HepG2 (cell line): ENCODE results near the gene RIOK2. TPM values are rescaled to one million over a fixed set of nuclear protein-coding genes. Genes with fewer than 3 reads are reported as not detected.

Source experiments
- ATAC-seq: fragments of 200-7000 bp; cut with Tn5 transposase; 3 replicates; pipeline ENCODE4 v1.9.1; 2020; ENCODE audit warnings: mild to moderate bottlenecking, moderate library complexity
- BruUV-seq: library from RNA; stranded (reverse); fragments of 400-500 nt; replicated peaks from 2 replicates; lab custom pipeline; 2021; lab: Mats Ljungman, UMichigan
- CTCF ChIA-PET: fragments of 300-600 bp; formaldehyde crosslinking; extraction: SDS; loops from one replicate; lab custom pipeline; 2021; ENCODE audit warnings: low total read pairs, inconsistent platforms, low intra/inter-chr PET ratio; lab: Yijun Ruan, JAX
- POLR2A ChIA-PET: fragments of 350-600 bp; sonication (Branson Sonifier 250); formaldehyde crosslinking; loops from one replicate; lab custom pipeline; 2020; ENCODE audit warnings: antibody characterized with exemption, inconsistent platforms; lab: Yijun Ruan, JAX
- DNase-seq: peaks from one replicate; pipeline ENCODE4 v3.0.0-alpha.2; 2015; ENCODE audit warnings: low spot score
- FAIRE-seq: peaks from 3 replicates; lab custom pipeline; 2011; peaks lifted over from hg19 to GRCh38; lab: Jason Lieb, UNC
- H2AFZ ChIP-seq: one replicate; pipeline ENCODE4 v1.6.1; 2011; ENCODE audit warnings: low read length, inconsistent platforms
- H3K27ac ChIP-seq: fragments of 300-600 bp; 3 replicates; pipeline ENCODE4 v1.8.0; 2011; ENCODE audit warnings: mixed run types, mild to moderate bottlenecking, mixed read lengths, low read length, inconsistent platforms; ENCODE audit not compliant: insufficient read depth; ENCODE audit errors: extremely low read length
- H3K27me3 ChIP-seq, 2 experiments: fragments of 200-600 bp in 1 of 2; 2 replicates in 1 of 2; 3 replicates in 1 of 2; pipeline versions ENCODE4 v1.6.0 to v1.8.0; 2011; ENCODE audit warnings: low read length in 2 of 2, mild to moderate bottlenecking in 2 of 2, moderate library complexity in 2 of 2, inconsistent platforms in 1 of 2; ENCODE audit not compliant: insufficient read depth in 2 of 2, control insufficient read depth in 1 of 2
- H3K36me3 ChIP-seq, 2 experiments: fragments of 200-600 bp in 1 of 2; replicated peaks in 1 of 2; 2 replicates in 1 of 2; 3 replicates in 1 of 2; pipeline versions ENCODE4 v1.5.1 to v1.8.0; 2011; ENCODE audit warnings: low read length in 2 of 2, inconsistent platforms in 1 of 2; ENCODE audit not compliant: insufficient read depth in 2 of 2, control insufficient read depth in 1 of 2
- H3K4me1 ChIP-seq: 2 replicates; pipeline ENCODE4 v1.5.1; 2012; ENCODE audit warnings: low read length, inconsistent platforms; ENCODE audit not compliant: insufficient read depth
- H3K4me2 ChIP-seq: 2 replicates; pipeline ENCODE4 v1.6.0; 2011; ENCODE audit warnings: low read depth, low read length, inconsistent platforms
- H3K4me3 ChIP-seq, 3 experiments: fragments of 200-600 bp in 1 of 3; sonication (generic), shearing (Covaris generic) in 1 of 3; replicated peaks in 1 of 3; 2 replicates each; pipeline ENCODE4 v1.5.1; 2011 to 2016; ENCODE audit warnings: low read length in 3 of 3, inconsistent platforms in 2 of 3, low read depth in 2 of 3, mild to moderate bottlenecking in 2 of 3, control low read depth in 1 of 3, mixed read lengths in 1 of 3; ENCODE audit not compliant: insufficient read depth in 1 of 3
- H3K79me2 ChIP-seq: one replicate; pipeline ENCODE4 v1.6.1; 2011; ENCODE audit warnings: low read length, inconsistent platforms; ENCODE audit not compliant: insufficient read depth
- H3K9ac ChIP-seq: 2 replicates; pipeline ENCODE4 v1.6.0; 2011; ENCODE audit warnings: mild to moderate bottlenecking, low read depth, low read length, inconsistent platforms; ENCODE audit not compliant: insufficient read depth
- H3K9me3 ChIP-seq: 2 replicates; pipeline ENCODE4 v1.5.1; 2012; ENCODE audit warnings: mild to moderate bottlenecking, low read length
- H4K20me1 ChIP-seq: 2 replicates; pipeline ENCODE4 v1.6.0; 2011; ENCODE audit warnings: inconsistent platforms, mild to moderate bottlenecking, low read length, moderate library complexity; ENCODE audit not compliant: insufficient read depth
- E2F5 ChIP-seq: sonication (generic); formaldehyde crosslinking; conservative IDR thresholded peaks from 2 replicates; pipeline ENCODE4 v1.4.0; 2020; ENCODE audit warnings: missing genetic modification reagents
- EEA1 ChIP-seq: sonication (generic); formaldehyde crosslinking; IDR thresholded peaks from 2 replicates; pipeline ENCODE4 v1.5.1; 2020; ENCODE audit warnings: mild to moderate bottlenecking, missing genetic modification reagents, borderline replicate concordance
- NCOR1 ChIP-seq: fragments of 200-600 bp; sonication (generic); IDR thresholded peaks from 2 replicates; pipeline ENCODE4 v1.7.0; 2017; ENCODE audit warnings: antibody characterized with exemption, low read length, borderline replicate concordance
- PHF5A ChIP-seq: IDR thresholded peaks from one replicate; pipeline ENCODE4 v1.6.1; 2018; ENCODE audit warnings: low read depth, missing genetic modification reagents; ENCODE audit not compliant: unreplicated experiment
- RARA ChIP-seq: IDR thresholded peaks from 2 replicates; pipeline ENCODE4 v1.6.1; 2016; ENCODE audit warnings: missing genetic modification reagents, missing compliant biosample characterization
- SNRNP70 ChIP-seq: fragments of 200-400 bp; formaldehyde crosslinking; IDR thresholded peaks from 2 replicates; pipeline ENCODE4 v1.6.1; 2017; ENCODE audit warnings: mild to moderate bottlenecking, low read depth, low read length, moderate library complexity
- ZNF160 ChIP-seq: sonication (generic); formaldehyde crosslinking; IDR thresholded peaks from 2 replicates; pipeline ENCODE4 v1.8.0; 2022; ENCODE audit warnings: mild to moderate bottlenecking, inconsistent platforms, missing genetic modification reagents
- WGBS: methylation state at CpG from one replicate; pipeline ENCODE4 v1.1.6; 2017; ENCODE audit warnings: low lambda C conversion rate; 5-methylcytosine and 5-hydroxymethylcytosine counted together
- in situ Hi-C: cut with HindIII; loops from 2 replicates; pipeline ENCODE4 v1.10.0; 2017; ENCODE audit warnings: low pct_unique_long_range_greater_than_20kb; ENCODE audit not compliant: extremely low pct_ligation_motif_present
- intact Hi-C: fragments of 100-400 bp; cut with micrococcal nuclease; formaldehyde crosslinking; loops from one replicate; pipeline ENCODE4 v1.10.0; 2022; ENCODE audit not compliant: unreplicated experiment
- polyA plus RNA-seq, 8 experiments: library from polyadenylated mRNA; depleted of rRNA in 3 of 8; stranded (reverse) in 7 of 8; unstranded in 1 of 8; fragments of >200 nt; fragmentation: Illumina TruSeq in 4 of 8; extraction: Trizol in 4 of 8; gene quantifications; 2 replicates each; pipeline versions ENCODE4 v1.2.1 to v1.2.3, GENCODE V29; 2011 to 2016; ENCODE audit warnings: low read depth in 4 of 8, missing spikeins in 1 of 8, mixed read lengths in 1 of 8; ENCODE audit not compliant: insufficient read depth in 1 of 8
- total RNA-seq, 5 experiments: library from RNA; depleted of rRNA; stranded (reverse); fragments of >200 nt; fragmentation: Illumina TruSeq; extraction: Trizol; gene quantifications; 2 replicates each; pipeline ENCODE4 v1.2.3, GENCODE V29; 2016; ENCODE audit warnings: low read depth in 1 of 5

The RIOK2 gene
- total and polyA plus RNA-seq, 2 of the 13 experiments (the other 11 are each of a cell fraction or from before 2014, with no cell fraction given), result 8.1 to 46.6 TPM

- ChIA-PET CTCF (no interaction called here), POLR2A (no interaction called here)
- no peak overlapping the region for H3K4me2 ChIP-seq
- WGBS, result 92% methylated on average over 2 of the region's 2 CpGs
- no peak overlapping the region for H3K4me3 ChIP-seq
- H3K9me3 ChIP-seq, result peaks cover 15% of the 10 kb centered on the region
- in situ Hi-C loops, result loop anchor here (25.0 kb wide), 1 partner anchor 545 kb away; no protein-coding TSS in a partner anchor
- BruUV-seq, result no TSS peak
- no peak overlapping the region for H2AFZ ChIP-seq
- no peak overlapping the region for H3K9ac ChIP-seq
- peaks cover 0 to 2% of the 10 kb centered on the region in 2 experiments; a peak in 2 of 5 replicates for H3K36me3 ChIP-seq
- no peaks in the 10 kb centered on the region for H3K4me1 ChIP-seq
- no peak for ATAC-seq
- H4K20me1 ChIP-seq, result no peaks in the 10 kb centered on the region
- no peaks in the 10 kb centered on the region for H3K79me2 ChIP-seq
- DNase-seq, result no peak
- no peak overlapping the region for H3K27ac ChIP-seq
- intact Hi-C loops, result no loop called here
- no peaks in the 10 kb centered on the region for H3K27me3 ChIP-seq
- TF ChIP-seq SNRNP70 (no peak), E2F5 (no peak), NCOR1 (no peak), PHF5A (CRISPR knock-in tag) (no peak), RARA (CRISPR knock-in tag) (no peak), ZNF160 (CRISPR knock-in tag) (peak; percentile 97), EEA1 (CRISPR knock-in tag) (no peak)
- FAIRE-seq, result no peak
Observed at GRCh38 chr5:97157689-97158088, 25.4 kb downstream of the RIOK2 start.

GRCh38 chr5:97151370-97151769, 31.7 kb downstream of the RIOK2 start:
- Histone ChIP-seq H3K9me3 (no peaks in the 10 kb centered on the region), H3K4me1 (no peaks in the 10 kb centered on the region), H3K4me2 (no peak overlapping the region), H4K20me1 (no peaks in the 10 kb centered on the region), H3K27ac (no peak overlapping the region), H3K27me3 (no peaks in the 10 kb centered on the region), H2AFZ (no peak overlapping the region), H3K79me2 (no peaks in the 10 kb centered on the region), H3K4me3 (no peak overlapping the region), H3K9ac (no peak overlapping the region), H3K36me3 (no peaks in the 10 kb centered on the region)
- TF ChIP-seq RARA (CRISPR knock-in tag), result no peak
- ATAC-seq (no peak), DNase-seq (no peak), FAIRE-seq (no peak)
- ChIA-PET CTCF (no interaction called here), POLR2A (no interaction called here)
- 22% methylated on average over 3 of the region's 3 CpGs for WGBS
- in situ Hi-C loops (loop anchor here (25.0 kb wide), 1 partner anchor 539 kb away; no protein-coding TSS in a partner anchor), intact Hi-C loops (no loop called here)
- no TSS peak for BruUV-seq
